Epithelial cell of esophagus (primary cell): ENCODE data around the gene PIP5K1C.
"Not testable (repeated sequence)": the region's sequence is repeated elsewhere in the genome, so short reads cannot be mapped to it uniquely, and the experiment has no call there.

Experiments
- DNase-seq: peaks from one replicate; pipeline ENCODE4 v3.0.0; 2010; ENCODE audit warnings: low read depth
- H3K4me3 ChIP-seq: 2 replicates; pipeline ENCODE4 v1.5.1; 2011; ENCODE audit warnings: mild to moderate bottlenecking, low read length, control low read depth
- TF ChIP-seq, protein P1 (sequence below): IDR thresholded peaks from 2 replicates; pipeline ENCODE4 v1.5.1; 2011; ENCODE audit warnings: low read depth, mild to moderate bottlenecking, low read length, control low read depth, inconsistent platforms; ENCODE audit not compliant: insufficient read depth; ENCODE audit errors: missing control alignments

PIP5K1C gene

DNA sequence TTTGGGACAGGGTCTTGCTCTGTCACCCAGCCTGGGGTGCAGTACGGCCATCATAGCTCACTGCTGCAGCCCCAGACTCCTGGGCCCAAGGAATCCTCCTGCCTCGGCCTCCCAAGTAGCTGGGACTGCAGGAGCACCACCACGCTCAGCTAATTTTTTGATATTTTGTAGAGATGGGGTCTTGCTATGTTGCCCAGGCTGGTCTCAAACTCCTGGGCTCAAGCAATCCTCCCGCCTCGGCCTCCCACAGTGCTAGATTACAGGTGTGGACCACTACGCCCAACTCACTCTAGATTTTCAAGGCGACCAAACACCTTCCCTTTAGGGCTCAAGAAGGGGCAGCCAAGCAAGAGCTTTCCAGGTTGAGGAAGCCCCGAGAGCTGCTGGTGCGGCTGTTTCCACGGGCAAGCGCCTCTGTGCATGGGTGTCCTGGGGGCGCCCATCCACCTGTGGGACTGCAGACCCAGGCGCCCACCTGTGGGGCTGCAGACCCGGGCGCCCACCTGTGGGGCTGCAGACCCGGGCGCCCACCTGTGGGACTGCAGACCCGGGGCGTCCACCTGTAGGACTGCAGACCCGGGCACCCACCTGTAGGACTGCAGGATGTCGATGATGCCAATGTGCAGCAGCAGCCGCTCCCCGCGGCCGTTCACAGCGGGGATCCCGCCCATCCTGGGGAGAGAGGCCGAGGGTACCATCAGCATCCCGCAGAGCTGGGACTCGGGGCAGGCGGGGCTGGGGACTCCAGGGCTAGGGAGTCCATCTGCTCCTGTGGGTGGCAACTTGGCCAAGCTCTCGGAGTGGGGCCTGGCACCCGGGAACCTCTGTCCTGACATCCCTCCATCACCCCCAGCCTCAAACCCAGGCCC, 52.0 kb downstream of the PIP5K1C start:
- no peak for DNase-seq
- TF ChIP-seq, protein P1, sequence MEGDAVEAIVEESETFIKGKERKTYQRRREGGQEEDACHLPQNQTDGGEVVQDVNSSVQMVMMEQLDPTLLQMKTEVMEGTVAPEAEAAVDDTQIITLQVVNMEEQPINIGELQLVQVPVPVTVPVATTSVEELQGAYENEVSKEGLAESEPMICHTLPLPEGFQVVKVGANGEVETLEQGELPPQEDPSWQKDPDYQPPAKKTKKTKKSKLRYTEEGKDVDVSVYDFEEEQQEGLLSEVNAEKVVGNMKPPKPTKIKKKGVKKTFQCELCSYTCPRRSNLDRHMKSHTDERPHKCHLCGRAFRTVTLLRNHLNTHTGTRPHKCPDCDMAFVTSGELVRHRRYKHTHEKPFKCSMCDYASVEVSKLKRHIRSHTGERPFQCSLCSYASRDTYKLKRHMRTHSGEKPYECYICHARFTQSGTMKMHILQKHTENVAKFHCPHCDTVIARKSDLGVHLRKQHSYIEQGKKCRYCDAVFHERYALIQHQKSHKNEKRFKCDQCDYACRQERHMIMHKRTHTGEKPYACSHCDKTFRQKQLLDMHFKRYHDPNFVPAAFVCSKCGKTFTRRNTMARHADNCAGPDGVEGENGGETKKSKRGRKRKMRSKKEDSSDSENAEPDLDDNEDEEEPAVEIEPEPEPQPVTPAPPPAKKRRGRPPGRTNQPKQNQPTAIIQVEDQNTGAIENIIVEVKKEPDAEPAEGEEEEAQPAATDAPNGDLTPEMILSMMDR, result no peak
- H3K4me3 ChIP-seq, result no peak overlapping the region

DNA sequence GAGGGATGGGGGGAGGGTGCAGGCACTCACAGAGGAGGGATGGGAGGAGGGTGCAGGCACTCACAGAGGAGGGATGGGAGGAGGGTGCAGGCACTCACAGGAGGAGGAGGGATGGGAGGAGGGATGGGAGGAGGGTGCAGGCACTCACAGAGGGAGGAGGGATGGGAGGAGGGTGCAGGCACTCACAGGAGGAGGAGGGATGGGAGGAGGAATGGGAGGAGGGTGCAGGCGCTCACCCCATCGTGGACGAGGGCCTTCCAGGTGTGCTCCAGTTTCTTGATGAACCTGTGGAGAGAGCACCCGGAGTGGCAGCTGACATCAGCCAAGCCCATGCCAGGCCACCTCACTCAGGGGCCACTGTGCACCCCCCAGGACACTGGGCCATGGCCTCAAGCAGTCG, 53.2 kb downstream of the PIP5K1C start:
- DNase-seq, H3K4me3 ChIP-seq: not testable (repeated sequence)

GRCh38 chr19:3646336-3647092, 53.8 kb downstream of the PIP5K1C start:
- no peak for DNase-seq
- TF ChIP-seq, protein P1, result no peak
- no peak overlapping the region for H3K4me3 ChIP-seq

GRCh38 chr19:3645726-3646125, 54.5 kb downstream of the PIP5K1C start:
- no peak for DNase-seq
- TF ChIP-seq, protein P1, result no peak
- H3K4me3 ChIP-seq, result no peak overlapping the region

DNA sequence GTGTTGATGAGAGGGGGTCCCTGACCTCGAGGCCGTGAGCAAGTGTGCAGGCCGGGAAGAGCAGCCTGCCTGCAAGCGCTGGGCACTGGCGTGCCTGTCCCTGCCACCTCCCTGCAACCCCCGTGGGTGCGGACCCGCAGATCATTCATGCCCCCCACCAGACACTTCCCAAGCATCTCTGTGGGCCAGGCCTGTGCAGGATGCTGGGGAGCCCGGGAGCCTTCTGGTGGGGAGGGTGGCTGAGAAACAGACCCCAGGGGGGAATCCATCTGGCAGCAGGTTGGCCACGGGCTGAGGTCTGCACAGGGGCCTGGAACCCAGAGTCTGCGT, 55.2 kb downstream of the PIP5K1C start:
- TF ChIP-seq, protein P1, result no peak
- H3K4me3 ChIP-seq, result no peak overlapping the region
- no peak for DNase-seq

- DNase-seq, result no peak
- TF ChIP-seq, protein P1, result no peak
- no peak overlapping the region for H3K4me3 ChIP-seq
Observed at GRCh38 chr19:3644351-3645066, 55.8 kb downstream of the PIP5K1C start.

DNA sequence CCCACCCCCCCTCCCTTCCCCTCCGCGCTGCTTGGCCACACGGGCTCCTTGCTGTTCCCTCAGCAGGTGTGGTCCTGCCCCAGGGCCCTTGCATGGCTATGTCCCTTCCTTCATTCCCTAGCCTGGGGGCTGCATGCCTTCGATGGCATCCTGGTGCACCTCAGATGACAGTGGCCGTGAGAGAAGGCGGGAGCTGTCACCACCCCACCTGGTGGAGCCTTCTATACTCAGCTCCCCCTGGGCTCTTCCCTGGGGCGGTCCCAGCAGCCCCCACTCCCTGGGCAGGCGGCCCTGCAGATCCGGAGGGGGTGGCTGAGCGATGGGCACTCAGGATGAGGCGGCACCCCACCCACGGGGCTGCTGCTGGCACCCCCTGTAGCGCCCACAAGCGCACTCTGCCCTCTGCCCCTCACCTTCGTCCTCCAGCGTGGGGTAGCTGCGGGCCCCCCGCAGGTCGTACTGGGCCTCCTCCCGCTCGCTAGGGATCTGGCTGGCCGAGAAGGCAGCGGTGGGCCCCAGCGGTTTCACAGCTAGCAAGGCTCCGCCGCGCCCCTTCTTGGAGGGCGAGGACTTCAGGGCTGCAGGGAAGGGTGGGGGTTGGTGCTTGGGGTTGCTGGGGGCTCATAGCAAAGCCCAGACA, 56.5 kb downstream of the PIP5K1C start:
- TF ChIP-seq, protein P1, result no peak
- no peak for DNase-seq
- H3K4me3 ChIP-seq, result no peak overlapping the region
